Endothelial cell of umbilical vein (primary cell): ENCODE data around the gene RASD1. TPM values are rescaled to one million over a fixed set of nuclear protein-coding genes. Genes with fewer than 3 reads are reported as not detected.

ENCODE experiments used
- BruUV-seq: library from RNA; stranded (reverse); fragments of 400-500 nt; replicated peaks from 2 replicates; lab custom pipeline; 2021; lab: Mats Ljungman, UMichigan
- CTCF ChIA-PET: fragments of 300-600, 350-600 bp; sonication (Branson Sonifier 250); formaldehyde crosslinking; loops from one replicate; lab custom pipeline; 2021; ENCODE audit warnings: antibody characterized with exemption, inconsistent platforms; lab: Charles Lee
- POLR2A ChIA-PET: fragments of 300-600, 350-600 bp; sonication (Branson Sonifier 250); formaldehyde crosslinking; loops from one replicate; lab custom pipeline; 2021; ENCODE audit warnings: antibody characterized with exemption, inconsistent platforms; lab: Charles Lee
- DNase-seq: peaks from one replicate; pipeline ENCODE4 v3.0.0-alpha.2; 2011; ENCODE audit warnings: low read depth, low spot score
- FAIRE-seq: peaks from 2 replicates; lab custom pipeline; 2011; peaks lifted over from hg19 to GRCh38; lab: Jason Lieb, UNC
- H2AFZ ChIP-seq: 2 replicates; pipeline ENCODE4 v1.6.0; 2012; ENCODE audit warnings: low read depth, low read length, control low read depth, inconsistent platforms
- H3K27ac ChIP-seq: 2 replicates; pipeline ENCODE4 v1.5.1; 2011; ENCODE audit warnings: low read depth, mild to moderate bottlenecking, control low read depth, low read length, moderate library complexity; ENCODE audit not compliant: insufficient read depth
- H3K27me3 ChIP-seq, 2 experiments: 2 replicates each; pipeline versions ENCODE4 v1.6.0 to v1.6.1; 2011; ENCODE audit warnings: low read length in 2 of 2, mixed read lengths in 1 of 2; ENCODE audit not compliant: control insufficient read depth in 2 of 2, insufficient read depth in 2 of 2
- H3K36me3 ChIP-seq, 2 experiments: 2 replicates in 1 of 2; 3 replicates in 1 of 2; pipeline ENCODE4 v1.5.1; 2011; ENCODE audit warnings: low read length in 2 of 2, mild to moderate bottlenecking in 1 of 2, moderate library complexity in 1 of 2; ENCODE audit not compliant: control insufficient read depth in 2 of 2, insufficient read depth in 2 of 2; ENCODE audit errors: extremely low read depth in 1 of 2
- H3K4me1 ChIP-seq: 3 replicates; pipeline ENCODE4 v1.5.1; 2011; ENCODE audit warnings: mild to moderate bottlenecking, low read length; ENCODE audit not compliant: control insufficient read depth, insufficient read depth; ENCODE audit errors: extremely low read depth
- H3K4me2 ChIP-seq: 2 replicates; pipeline ENCODE4 v1.6.1; 2011; ENCODE audit warnings: low read length, control low read depth, mixed read lengths; ENCODE audit not compliant: insufficient read depth
- H3K4me3 ChIP-seq, 3 experiments: fragments of 200-600 bp in 1 of 3; sonication (generic), shearing (Covaris generic) in 1 of 3; replicated peaks in 1 of 3; 2 replicates each; pipeline ENCODE4 v1.5.1; 2011 to 2016; ENCODE audit warnings: control low read depth in 3 of 3, low read length in 3 of 3, mild to moderate bottlenecking in 2 of 3, inconsistent platforms in 1 of 3, low read depth in 1 of 3, moderate library complexity in 1 of 3; ENCODE audit not compliant: insufficient read depth in 1 of 3
- H3K79me2 ChIP-seq: 2 replicates; pipeline ENCODE4 v1.6.0; 2012; ENCODE audit warnings: low read length, inconsistent platforms; ENCODE audit not compliant: control insufficient read depth, insufficient read depth
- H3K9ac ChIP-seq: replicated peaks from 2 replicates; pipeline ENCODE3; 2011; ENCODE audit warnings: low read length, control low read depth; ENCODE audit not compliant: insufficient read depth; ENCODE audit errors: extremely low read depth
- H3K9me1 ChIP-seq: replicated peaks from 3 replicates; pipeline ENCODE4 v1.6.0; 2011; ENCODE audit warnings: mild to moderate bottlenecking, low read length; ENCODE audit not compliant: control insufficient read depth, insufficient read depth; ENCODE audit errors: extremely low read depth
- H3K9me3 ChIP-seq: replicated peaks from 2 replicates; pipeline ENCODE4 v1.5.1; 2012; ENCODE audit warnings: low read length, inconsistent platforms; ENCODE audit not compliant: control insufficient read depth, insufficient read depth
- H4K20me1 ChIP-seq: replicated peaks from 2 replicates; pipeline ENCODE3; 2011; ENCODE audit warnings: mild to moderate bottlenecking, low read length; ENCODE audit not compliant: control insufficient read depth, insufficient read depth; ENCODE audit errors: extremely low read depth
- CTCF ChIP-seq, 2 donors: IDR thresholded peaks; 1 replicate in 1 of 2; 2 replicates in 1 of 2; pipeline ENCODE4 v1.5.1; 2011; ENCODE audit warnings: low read length in 2 of 2, mild to moderate bottlenecking in 2 of 2, moderate library complexity in 2 of 2, control low read depth in 1 of 2, inconsistent platforms in 1 of 2, low read depth in 1 of 2; ENCODE audit not compliant: insufficient read depth in 1 of 2; ENCODE audit errors: extremely low read depth in 1 of 2
- EZH2 ChIP-seq: IDR thresholded peaks from 2 replicates; pipeline ENCODE4 v1.6.1; 2012; ENCODE audit warnings: borderline replicate concordance, low read depth, mild to moderate bottlenecking, moderate library complexity, low read length, inconsistent platforms; ENCODE audit not compliant: severe bottlenecking
- FOS ChIP-seq: IDR thresholded peaks from 2 replicates; pipeline ENCODE4 v1.6.1; 2011; ENCODE audit warnings: mild to moderate bottlenecking, low read length, moderate library complexity, borderline replicate concordance; ENCODE audit not compliant: insufficient read depth
- GATA2 ChIP-seq: IDR thresholded peaks from 2 replicates; pipeline ENCODE4 v1.7.0; 2011; ENCODE audit warnings: low read depth, mild to moderate bottlenecking, moderate library complexity, mixed read lengths, low read length; ENCODE audit not compliant: insufficient read length, insufficient read depth
- JUN ChIP-seq: IDR thresholded peaks from 2 replicates; pipeline ENCODE4 v1.6.1; 2011; ENCODE audit warnings: borderline replicate concordance, low read depth; ENCODE audit not compliant: insufficient read length, insufficient read depth
- MAX ChIP-seq: IDR thresholded peaks from 2 replicates; pipeline ENCODE4 v1.6.1; 2011; ENCODE audit not compliant: insufficient read depth, insufficient read length
- MYC ChIP-seq: IDR thresholded peaks from one replicate; pipeline ENCODE4 v1.6.1; 2011; ENCODE audit warnings: mild to moderate bottlenecking, low read depth, low read length
- POLR2A ChIP-seq: IDR thresholded peaks from 2 replicates; pipeline ENCODE4 v1.6.1; 2012; ENCODE audit warnings: low read depth, mild to moderate bottlenecking, control low read depth, low read length
- POLR2AphosphoS5 ChIP-seq: IDR thresholded peaks from 2 replicates; pipeline ENCODE4 v1.6.1; 2012; ENCODE audit warnings: low read depth, mild to moderate bottlenecking, control low read depth, low read length, moderate library complexity; ENCODE audit not compliant: insufficient read depth
- dilution Hi-C: fragments of 300-500 bp; cut with MboI; formaldehyde crosslinking; loops from one replicate; pipeline ENCODE4 v1.15.0; 2019; ENCODE audit warnings: low sequenced_read_pairs; ENCODE audit not compliant: extremely low pct_ligation_motif_present
- intact Hi-C: fragments of 100-400 bp; cut with micrococcal nuclease; formaldehyde crosslinking; loops from one replicate; pipeline ENCODE4 v1.10.0; 2022
- polyA plus RNA-seq, 4 experiments: library from polyadenylated mRNA; depleted of rRNA in 3 of 4; stranded (reverse) in 3 of 4; unstranded in 1 of 4; fragments of >200 nt; gene quantifications; 2 replicates each; pipeline versions ENCODE4 v1.2.1 to v1.2.3, GENCODE V29; 2011 to 2012; ENCODE audit warnings: missing spikeins in 1 of 4
- total RNA-seq: library from RNA; stranded (reverse); gene quantifications from 2 replicates; pipeline ENCODE4 v1.2.3, GENCODE V29; 2021

RASD1 gene
- total and polyA plus RNA-seq, 2 donors (not counting 3 experiments of a cell fraction or from before 2014, with no cell fraction given), result 4.2 to 15.7 TPM

GRCh38 chr17:17518014-17518413, 21.8 kb upstream of the RASD1 start:
- H4K20me1 ChIP-seq, result no peaks in the 10 kb centered on the region
- CTCF ChIA-PET, result interaction anchor here (0.6 to 1.9 kb wide), 2 partner anchors 21 to 51 kb away, joined by 3 to 11 read pairs; partner anchors contain the start of gene RASD1
- no peaks in the 10 kb centered on the region for H3K36me3 ChIP-seq
- no peak overlapping the region for H3K4me2 ChIP-seq
- H3K4me3 ChIP-seq, result no peak overlapping the region
- FAIRE-seq (no peak), DNase-seq (no peak)
- H2AFZ ChIP-seq, result no peak overlapping the region
- H3K9me1 ChIP-seq, result no peaks in the 10 kb centered on the region
- H3K9me3 ChIP-seq, result no peaks in the 10 kb centered on the region
- intact Hi-C loops (no loop called here), dilution Hi-C loops (no loop called here)
- no peaks in the 10 kb centered on the region for H3K79me2 ChIP-seq
- H3K9ac ChIP-seq, result no peak overlapping the region
- H3K27me3 ChIP-seq, result no peaks in the 10 kb centered on the region
- H3K27ac ChIP-seq, result no peak overlapping the region
- TF ChIP-seq GATA2 (no peak), POLR2AphosphoS5 (no peak), CTCF (IDR thresholded peaks at IDR 0.05; ENCODE audit: extremely low read depth in 1 of 2, insufficient read depth in 1 of 2, low read depth in 1 of 2, low read length in 2 of 2) (no peak), MYC (no peak), FOS (no peak), MAX (no peak), JUN (no peak), POLR2A (no peak), EZH2 (no peak)
- no TSS peak for BruUV-seq
- no peaks in the 10 kb centered on the region for H3K4me1 ChIP-seq
- POLR2A ChIA-PET, result no interaction called here
